COLO668 (cell line): ENCODE data around the gene CDCA7L.
"Not testable (repeated sequence)": the region's sequence is repeated elsewhere in the genome, so short reads cannot be mapped to it uniquely, and the experiment has no call there.

ENCODE experiments used
- DNase-seq: peaks from one replicate; lab custom pipeline; 2025; ENCODE audit not compliant: unreplicated experiment; lab: John Stamatoyannopoulos, UW

CDCA7L gene

GRCh38 chr7:21911341-21911875 lies 34.3 kb downstream of the CDCA7L start:
- DNase-seq: no peak

- DNase-seq: no peak
Measured at GRCh38 chr7:21910253-21910652, 35.4 kb downstream of the CDCA7L start.

DNA sequence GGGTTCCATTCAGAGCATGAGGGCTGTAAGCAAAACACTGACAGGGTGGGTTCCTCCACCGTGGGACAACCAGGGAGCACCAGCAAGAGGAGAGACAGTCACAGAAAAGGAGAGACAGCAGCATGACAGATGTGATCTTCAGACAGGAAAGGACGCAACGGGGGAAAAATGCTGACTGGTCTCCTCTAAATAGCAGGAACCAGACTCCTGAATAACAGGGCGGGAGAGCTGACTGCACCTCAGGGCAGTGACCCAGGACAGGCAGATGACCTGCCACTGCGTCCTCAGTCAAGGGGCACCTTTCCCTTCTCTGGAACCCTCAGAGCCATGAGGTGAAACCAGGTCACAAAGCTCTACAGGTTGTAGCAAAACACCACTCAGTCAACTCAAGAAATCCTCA lies 37.0 kb downstream of the CDCA7L start:
- no peak for DNase-seq

GRCh38 chr7:21903020-21903786 lies 42.5 kb downstream of the CDCA7L start:
- no peak for DNase-seq

DNA sequence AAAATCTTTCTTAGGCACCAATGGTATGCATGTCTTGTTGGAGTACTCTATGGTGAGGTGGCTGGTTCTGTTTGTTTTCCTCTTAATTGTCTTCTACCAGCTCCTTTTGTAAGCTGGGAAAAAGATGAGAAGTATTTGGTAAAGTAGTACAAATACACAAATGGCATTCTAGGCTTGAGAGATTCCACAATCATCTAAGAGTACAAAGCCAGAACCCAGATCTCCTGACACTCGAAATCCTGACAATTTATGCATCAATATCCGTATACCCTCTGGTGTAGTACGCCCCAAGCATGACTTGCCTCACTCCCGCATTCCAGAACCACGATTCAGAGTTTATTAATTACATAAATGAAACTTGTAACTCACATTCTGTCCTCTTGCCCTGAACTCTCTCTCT lies 43.5 kb downstream of the CDCA7L start:
- DNase-seq: no peak

DNA sequence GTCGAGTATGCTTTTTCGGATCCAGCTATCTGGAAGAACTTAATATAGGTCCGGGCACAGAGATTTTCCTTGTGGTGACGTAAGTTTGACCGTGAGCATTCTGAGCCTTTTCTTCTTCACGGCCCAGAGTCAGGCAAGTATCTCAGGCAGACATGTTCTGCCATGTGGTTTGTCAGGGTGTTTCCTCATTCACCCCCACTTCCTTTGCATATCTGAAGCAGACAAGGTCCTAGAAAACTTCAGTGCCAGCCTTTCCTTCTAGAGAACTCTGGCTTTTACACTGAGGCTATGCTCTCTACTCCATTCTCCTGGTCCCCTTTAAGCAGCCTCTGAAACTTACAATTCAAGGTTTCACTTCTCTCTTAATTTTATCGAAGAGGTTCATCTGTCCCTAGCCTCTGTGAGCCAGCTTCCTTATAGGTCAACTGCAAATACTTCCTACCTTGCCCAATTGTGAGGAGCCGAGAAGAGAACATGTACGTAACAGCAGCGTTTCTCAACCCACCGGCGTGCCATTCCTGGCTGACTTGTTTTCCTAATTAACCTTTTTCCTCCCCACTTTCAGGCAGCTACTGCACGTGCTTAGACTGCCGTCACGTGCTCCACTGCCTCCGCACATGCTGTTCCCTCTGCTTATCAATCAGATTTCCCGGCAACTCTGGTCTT lies 47.3 kb downstream of the CDCA7L start:
- no peak for DNase-seq

DNA sequence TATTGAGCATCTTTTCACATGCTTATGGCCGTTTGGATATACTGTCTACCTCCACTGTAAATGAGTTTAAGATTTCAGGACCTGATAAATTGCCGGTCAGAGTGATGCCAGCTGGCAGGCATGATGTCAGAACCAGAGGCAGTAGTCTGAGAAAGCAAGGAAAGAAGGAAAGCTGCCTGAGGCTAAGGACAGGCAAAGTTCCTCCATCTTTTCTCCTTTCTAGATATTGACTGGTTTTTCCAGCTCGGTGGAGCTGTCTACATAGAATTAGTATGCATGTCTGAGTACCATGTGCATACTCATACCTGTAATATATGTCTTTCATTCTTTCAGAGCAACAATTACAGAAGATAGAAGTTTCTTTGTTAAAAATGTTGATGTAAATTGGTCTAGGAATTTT lies 52.3 kb downstream of the CDCA7L start:
- no peak for DNase-seq

GRCh38 chr7:21891291-21891690 lies 54.4 kb downstream of the CDCA7L start:
- no peak for DNase-seq

DNA sequence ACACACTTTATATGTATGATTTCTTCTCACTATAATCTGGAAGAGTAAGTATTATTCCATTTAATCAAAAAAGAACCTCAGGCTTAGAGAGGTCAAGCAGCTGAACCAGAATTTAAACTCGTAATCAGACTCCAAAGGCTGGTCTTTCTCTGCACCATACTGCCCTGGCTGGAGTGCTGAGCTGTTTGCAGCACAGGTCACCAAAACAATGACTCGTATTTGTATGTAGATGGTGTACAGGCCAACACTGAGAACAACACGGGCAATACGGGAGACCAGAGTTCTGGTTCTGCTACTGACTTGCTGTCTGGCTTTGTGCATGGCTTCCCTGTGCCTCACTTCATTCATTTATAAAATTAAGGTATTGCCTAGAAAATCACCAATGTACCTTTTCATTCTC lies 57.9 kb downstream of the CDCA7L start:
- no peak for DNase-seq

- DNase-seq: no peak
Measured at GRCh38 chr7:21887353-21887752, 58.3 kb downstream of the CDCA7L start.

- no peak for DNase-seq
Measured at GRCh38 chr7:21886396-21886795, 59.3 kb downstream of the CDCA7L start.

- no peak for DNase-seq
Measured at GRCh38 chr7:21884496-21884895, 61.2 kb downstream of the CDCA7L start.

DNA sequence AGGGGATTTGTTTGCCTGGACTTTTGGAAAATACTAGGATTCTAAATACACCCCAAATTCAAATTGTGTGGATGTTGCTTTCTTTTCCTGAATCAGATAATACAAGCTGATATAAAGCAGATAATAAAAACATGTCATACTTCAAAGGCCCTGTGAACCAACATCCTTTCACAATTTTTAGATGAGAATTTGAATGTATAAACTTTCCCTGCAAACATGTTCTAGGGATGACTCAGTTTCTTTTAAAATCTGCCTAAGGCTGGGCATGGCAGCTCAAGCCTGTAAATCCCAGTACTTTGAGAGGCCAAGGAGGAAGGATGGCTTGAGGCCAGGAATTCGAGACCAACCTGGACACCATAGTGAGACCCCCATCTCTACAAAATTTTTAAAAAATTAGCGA lies 62.2 kb downstream of the CDCA7L start:
- not testable (repeated sequence) for DNase-seq

- DNase-seq: no peak
Measured at GRCh38 chr7:21883069-21883468, 62.6 kb downstream of the CDCA7L start.

DNA sequence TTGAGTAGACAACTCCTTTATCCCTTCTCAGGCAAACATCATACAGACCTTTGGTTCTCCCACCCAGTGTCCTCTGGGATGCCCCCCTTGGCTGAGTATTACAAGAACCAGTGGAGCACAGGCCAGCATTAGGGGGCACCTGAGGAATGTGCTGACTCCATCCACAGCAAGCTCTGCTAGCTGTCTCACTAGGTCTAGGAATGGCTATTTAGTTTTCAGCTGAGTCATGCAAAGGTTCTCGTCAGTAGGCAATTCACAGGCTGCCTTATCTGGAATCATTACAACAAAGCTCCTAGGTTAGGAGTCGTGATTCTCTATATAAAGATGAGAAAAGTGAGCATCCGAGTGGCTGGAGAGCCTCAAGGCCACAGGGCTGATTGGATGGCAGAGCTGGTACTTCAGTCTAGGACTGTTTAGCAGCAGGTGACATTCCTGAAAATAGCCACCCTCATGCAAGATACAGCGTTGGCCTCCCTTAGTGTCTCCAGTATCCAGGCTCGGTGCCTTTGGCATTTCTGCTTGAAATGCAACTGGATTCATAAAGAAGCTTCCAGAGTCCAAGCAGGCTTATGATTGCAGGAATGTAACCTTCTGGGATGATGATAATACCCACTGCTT lies 75.8 kb downstream of the CDCA7L start:
- no peak for DNase-seq

GRCh38 chr7:21868576-21868850 lies 77.2 kb downstream of the CDCA7L start:
- no peak for DNase-seq

DNA sequence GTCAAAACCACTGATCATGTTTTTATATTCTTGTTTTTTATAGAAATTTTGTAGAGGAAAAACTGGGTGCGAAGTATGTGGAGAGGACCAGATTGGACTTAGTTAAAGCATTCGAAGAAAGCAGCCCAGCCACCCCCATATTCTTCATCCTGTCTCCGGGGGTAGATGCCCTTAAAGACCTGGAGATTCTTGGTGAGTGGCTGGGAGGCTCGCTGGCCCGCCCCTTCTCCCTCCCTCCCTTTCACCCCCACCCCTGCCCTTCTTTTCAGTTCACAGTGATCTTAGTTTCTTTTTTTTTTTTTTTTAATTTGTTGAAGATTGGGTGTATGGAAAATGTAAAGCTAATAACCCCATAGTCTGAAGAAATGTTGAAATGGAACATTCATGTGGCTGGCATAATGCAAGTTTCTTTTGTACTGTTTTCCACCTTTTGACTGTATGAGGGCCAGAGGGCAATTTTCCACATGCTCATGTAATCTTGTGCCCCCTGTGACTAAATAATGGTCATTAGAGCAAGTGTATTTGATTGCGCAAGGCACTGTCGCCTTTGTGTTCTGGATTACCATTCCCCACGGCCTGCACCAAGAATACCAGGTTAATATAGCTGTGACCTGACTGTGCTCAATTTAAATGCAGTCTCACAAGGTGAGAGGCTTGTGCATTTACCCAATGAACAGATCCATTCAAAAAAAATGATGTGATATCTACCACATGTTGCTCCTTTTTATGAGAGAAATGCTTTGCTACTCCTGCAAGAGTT lies 77.7 kb downstream of the CDCA7L start:
- no peak for DNase-seq

DNA sequence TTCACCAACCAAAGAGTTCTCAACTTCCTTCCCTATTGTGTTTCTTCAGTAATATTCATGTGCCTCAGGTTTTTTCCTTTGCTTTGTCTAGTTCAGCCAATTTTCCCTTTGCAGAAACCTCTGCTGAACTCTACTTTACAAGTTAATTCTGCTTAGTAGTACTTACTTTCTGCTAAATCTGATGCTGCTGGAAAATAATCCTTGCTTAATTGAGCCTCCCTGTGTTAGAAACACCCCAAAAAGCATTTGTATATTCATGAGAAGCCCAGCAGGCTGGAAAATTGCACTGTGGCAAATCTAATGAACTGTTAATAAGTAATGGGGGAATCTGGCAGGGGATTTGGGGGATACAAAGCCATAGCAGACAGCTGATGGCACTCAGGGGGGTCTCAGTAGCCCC lies 78.5 kb downstream of the CDCA7L start:
- no peak for DNase-seq

GRCh38 chr7:21866731-21867130 lies 79.0 kb downstream of the CDCA7L start:
- no peak for DNase-seq

GRCh38 chr7:21865631-21866204 lies 80.0 kb downstream of the CDCA7L start:
- not testable (repeated sequence) for DNase-seq

DNA sequence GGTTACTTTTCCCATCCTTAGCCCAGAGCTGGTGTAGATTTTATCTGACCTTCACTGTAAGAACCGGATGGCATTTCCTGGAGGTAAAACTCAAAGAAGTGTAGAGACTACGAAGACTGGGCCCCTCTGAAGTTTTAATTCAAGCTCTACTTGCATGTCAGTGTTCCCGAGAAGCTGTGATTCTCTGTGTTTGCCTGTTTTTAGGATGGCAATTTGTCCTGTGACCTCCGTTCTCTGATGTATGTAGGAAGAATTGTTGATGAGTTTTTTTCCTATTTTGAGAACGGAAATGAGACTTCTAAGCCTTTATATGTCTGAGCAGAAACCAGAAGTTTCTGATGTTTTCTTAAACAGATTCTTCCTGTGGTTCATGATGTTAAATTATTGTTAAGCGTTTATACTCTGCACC lies 94.1 kb downstream of the CDCA7L start:
- DNase-seq: no peak
